ENCODE results near the gene ADAMTS13.
A peak's percentile ranks its signal among the peaks of the same experiment; 100 is the strongest.

DNA sequence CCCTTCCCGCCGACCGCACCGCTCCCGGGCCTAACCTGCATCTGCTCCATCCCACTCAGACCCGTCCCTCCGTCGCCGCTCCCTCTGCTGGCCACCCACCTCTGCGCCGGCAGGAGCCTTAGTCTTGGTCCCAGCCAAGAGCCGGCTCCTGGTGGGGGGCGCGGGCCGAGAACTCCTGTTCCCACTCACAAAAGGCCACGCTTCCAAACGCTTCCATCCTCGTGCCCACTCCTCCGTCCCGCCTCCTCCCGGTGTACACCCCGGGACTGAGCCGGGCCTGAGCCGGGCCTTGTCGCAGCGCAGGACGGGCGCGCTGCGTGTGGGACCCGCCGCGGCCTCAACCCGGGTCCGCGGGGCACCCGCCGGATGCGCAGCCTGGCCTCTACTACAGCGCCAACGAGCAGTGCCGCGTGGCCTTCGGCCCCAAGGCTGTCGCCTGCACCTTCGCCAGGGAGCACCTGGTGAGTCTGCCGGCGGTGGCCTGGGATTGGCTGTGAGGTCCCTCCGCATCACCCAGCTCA lies 7.5 kb downstream of the ADAMTS13 start:
- TF ChIP-seq EP300 (IDR thresholded peaks at IDR 0.05) (no peak), CTCF (IDR thresholded peaks at IDR 0.05) (peak in 1 of 4 experiments; percentile 42)

All from gastroesophageal sphincter (tissue), 3 donors.